ENCODE measurements around the gene GATM.
A peak's percentile ranks its signal among the peaks of the same experiment; 100 is the strongest.
"Not testable (repeated sequence)": the region's sequence is repeated elsewhere in the genome, so short reads cannot be mapped to it uniquely, and the experiment has no call there.

GATM gene

DNA sequence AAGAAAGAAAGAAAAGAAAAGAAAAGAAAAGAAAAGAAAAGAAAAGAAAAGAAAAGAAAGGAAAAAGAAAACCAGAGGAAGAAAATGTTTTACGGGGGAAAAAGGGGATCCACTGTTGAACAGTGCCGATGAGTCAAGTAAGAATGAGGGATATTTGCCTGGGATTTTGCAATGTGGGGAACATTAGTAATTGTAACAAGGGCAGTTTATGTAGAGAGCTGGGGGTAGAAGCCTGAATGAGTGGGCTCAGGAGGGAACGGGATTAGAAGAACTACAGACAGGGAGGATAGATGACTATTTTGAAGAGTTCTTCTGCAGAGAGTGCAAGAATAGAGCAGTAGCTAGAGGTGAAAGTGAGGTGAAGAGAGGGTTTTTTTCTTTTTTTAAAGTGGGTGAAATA is 28.7 kb downstream of the GATM start:
- peak; percentile 21 for DNase-seq

DNA sequence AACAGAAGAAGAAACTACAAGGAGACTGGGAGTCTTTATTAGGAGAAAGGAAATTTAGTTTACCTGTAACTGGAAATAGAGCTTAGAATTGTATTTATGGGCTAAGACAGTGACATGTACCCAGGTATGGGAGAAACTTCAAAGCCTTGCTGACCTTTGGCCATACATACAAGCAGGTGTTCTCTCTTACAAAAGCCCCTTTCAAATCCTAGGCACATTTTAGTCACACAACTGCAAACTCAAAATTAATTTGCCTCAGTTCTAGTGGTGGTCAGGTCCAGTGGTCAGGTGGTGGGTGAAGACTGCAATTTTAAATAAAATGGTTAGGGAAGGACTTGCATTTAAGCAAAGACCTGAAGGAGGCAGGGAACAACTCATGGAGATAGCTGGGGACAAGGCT is 30.4 kb downstream of the GATM start:
- no peak for DNase-seq

DNA sequence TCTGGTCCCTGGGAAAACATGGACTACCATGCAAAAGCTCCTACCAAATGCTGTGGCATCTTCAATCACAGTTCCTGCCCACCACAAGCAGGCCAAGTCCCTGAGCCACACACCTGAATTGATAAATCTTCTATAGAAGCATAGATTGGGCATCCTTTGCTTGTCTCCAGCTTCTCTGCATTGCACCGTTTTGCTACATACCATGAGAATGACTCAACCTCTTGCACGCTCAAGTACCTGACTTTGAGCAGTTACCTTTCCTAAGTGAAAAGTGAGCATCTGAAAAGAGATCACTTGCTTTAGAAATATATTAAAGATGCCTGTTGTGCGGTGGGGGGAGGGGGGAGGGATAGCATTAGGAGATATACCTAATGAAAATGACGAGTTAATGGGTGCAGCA is 31.3 kb downstream of the GATM start:
- no peak for DNase-seq

DNA sequence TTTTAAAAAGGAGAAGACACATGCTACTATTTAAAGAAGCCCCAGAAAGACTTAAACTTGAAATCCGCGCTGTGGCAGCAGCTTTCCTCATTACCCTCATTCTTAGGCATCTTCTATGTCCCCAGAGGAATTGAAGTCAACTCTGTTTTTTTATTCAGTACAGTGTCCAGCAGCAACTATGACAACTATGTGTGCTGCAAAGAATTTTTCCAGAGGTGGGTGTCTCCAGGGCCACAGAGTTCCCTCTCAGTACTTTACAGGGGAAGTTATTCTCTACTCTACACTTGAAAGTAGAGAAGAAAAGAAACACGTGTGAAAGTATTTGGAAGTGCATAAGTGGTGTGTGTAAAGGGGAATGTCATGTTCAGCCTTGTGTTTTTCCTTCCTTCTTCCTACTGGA is 32.0 kb downstream of the GATM start:
- no peak for DNase-seq

DNA sequence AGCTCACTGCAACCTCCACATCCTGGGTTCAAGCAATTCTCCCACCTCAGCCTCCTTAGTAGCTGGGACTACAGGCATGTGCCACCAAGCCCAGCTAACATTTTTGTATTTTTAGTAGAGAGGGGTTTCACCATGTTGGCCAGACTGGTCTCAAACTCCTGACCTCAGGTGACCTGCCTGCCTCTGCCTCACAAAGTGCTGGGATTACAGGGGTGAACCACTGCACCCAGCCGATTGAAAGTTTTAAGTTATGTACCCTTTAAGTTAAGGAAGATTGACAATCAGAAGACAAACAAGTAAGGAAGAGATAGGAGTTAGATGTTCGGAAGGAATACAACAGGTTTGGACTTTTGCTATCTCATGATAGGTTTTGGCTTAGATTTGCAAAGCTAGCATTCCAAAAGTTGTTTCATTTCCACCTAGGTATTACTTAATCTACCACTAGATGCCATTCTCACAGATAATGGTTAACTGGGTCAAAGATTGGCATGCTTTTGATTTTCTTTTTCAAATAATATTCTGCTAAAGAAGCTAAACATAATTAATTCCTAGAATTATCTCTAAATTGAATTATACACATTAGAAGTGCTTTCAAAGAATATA is 35.0 kb downstream of the GATM start:
- no peak for DNase-seq

DNA sequence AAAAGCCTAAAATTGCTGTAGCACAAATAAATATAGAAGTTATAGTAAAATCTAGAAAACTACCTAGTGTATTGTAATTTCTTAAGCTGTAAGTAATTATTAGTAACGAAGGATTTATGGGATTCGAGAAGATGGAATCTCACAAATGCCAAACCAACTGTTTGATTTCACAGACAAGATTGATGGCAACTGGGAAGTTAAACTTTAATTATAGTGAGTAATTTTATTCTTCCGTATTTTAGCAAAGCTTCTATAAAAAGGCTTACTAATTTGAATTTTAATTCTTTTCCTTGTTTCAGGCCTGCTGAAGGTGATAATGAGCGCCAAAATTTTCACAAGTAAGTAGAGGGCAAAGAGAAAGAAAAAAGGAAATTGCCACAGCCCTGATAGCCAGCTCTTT is 36.6 kb downstream of the GATM start:
- no peak for DNase-seq

DNA sequence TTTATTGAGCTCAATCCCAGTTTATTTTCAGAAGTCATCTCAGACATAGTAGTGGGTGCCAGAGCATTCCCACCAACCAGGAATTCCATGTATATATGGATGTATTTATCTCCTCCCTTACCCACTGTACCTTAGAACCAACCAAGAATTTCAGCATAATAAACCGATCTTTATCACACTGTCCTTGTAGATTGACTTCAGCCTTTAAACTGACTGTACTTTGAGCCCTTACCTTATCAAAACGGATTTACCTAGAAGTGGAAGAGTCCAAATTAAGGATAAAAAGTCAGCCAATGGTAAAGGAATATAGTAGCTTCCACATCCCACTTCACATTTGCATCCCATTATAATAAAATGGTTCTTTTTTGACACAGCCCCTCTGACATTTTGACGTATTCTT is 37.9 kb downstream of the GATM start:
- no peak for DNase-seq

DNA sequence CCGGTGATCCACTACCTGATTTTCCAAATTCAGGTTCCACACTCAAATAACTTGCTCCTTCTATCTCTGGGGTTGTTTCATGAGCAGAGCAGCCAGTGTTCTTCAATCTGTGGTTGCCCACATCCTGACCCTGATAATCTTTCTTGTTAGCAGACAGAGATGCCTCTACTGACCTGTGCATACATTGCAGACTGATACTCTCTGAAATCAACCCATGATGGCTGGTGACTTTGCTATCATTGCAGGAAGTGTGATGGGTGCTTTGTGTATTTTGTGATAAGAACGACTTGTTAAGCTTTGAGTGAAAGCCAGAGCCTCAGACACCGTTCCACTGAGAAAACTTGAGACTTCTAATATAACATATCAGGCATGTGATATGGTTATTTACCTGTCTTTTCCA is 39.9 kb downstream of the GATM start:
- no peak for DNase-seq

DNA sequence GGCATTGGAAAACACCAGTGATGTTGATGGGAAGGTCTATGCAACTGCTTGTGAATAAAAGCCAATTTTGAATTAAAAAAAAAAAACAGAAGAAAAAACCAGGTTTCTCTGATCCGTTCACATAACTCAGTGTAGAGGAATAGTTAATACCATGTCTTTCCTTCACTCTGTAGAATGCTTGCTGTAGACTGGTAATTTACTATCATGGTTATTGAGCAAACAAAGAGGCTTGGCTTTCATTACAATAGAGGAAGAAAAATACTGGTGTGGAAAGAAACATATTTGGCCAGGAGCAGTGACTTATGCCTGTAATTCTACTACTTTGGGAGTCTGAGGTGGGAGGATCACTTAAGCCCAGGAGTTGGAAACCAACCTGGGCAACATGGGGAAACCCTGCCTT is 41.1 kb downstream of the GATM start:
- DNase-seq = peak; percentile 21

DNA sequence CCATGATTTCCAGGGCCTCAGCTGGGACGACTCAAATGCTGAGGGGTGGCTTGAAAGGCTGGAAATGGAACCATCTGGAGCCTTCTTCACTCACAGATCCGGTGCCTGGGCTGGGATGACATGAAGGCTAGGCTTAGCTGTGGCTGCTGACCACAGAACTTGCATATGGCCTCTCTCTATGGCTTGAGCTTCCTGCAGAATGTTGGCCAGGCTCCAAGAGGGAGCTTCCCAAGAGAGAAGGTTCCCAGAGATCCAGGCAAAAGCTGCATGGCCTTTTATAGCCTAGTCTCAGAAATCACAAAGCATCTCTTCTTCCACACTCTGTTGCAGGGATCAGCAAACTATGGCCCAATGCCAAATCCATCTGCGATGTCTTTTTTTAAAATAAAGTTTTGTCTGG is 44.8 kb downstream of the GATM start:
- no peak for DNase-seq

DNA sequence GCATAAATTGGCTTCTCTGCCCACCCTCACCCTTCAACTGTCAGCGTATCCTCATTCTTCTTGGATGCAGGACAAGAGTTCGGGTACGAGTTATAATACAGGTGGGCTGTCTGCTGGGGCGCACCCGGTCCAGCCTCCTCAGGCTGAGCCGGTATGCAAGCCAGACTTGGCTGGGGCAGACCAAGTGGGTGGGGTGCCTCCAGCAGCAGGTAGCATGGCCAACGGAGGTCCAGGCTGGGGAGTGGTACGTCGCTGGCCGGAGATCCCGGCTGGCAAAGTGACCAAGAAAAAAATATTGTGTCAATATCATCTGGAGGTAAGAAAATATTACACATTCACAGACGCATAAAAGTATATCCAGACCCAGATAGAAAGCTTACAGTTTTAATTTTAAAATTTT is 45.6 kb downstream of the GATM start:
- no peak for DNase-seq

DNA sequence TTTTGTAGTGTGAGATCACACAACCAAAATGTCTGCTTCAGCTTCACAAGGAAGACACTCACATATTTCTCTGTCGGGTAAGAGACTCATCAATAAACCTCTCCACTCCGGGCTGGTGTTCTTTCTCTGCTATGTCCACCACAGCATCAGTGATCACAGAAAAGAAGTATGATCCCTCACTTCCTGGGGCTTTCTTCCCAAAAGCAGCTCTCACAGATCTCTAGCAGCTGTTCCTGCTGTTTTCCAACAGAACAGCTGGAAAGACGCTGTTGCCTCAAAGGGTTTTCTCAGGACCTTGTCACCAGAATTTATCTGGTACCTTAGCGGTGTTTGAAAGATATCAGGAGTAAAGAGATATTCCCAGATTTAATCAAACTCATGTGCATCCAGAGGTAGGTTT is 46.4 kb downstream of the GATM start:
- no peak for DNase-seq

DNA sequence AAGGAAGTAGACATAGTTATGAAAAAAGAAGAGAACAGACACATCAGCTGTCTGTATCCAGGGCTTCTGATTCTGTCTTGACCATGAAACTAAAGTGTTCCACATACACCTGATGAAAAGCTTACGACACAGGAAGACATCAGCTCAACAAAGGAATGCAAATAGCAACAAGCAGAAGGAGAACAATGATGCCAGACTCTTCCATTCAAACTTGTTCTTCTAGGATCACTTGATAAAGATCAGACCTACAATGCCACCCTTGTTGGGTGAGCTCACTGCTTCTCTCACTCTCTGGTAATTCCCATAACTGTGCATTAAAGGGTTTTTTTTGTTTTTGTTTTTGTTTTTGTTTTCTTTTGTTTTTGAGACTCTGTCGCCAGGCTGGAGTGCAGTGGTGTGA is 49.7 kb downstream of the GATM start:
- DNase-seq = no peak

DNA sequence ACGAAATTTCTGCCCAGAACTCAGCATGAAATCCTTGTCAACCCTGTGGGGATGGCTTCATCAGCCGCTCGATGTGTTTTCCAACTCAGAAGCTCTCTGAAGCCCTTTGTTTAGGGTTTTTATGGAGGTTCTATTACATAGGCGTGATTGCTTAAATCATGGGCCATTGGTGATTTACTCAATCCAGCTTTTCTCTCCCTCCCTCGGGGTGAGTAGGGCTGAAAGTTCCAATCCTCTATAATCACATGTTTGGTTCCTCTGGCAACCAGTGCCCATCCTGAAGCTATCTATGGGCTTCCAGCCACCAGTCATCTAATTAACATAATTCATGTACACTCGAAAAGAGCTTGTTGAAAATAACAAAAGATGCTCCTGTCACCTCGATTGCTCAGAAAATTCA is 51.6 kb downstream of the GATM start:
- DNase-seq = no peak

DNA sequence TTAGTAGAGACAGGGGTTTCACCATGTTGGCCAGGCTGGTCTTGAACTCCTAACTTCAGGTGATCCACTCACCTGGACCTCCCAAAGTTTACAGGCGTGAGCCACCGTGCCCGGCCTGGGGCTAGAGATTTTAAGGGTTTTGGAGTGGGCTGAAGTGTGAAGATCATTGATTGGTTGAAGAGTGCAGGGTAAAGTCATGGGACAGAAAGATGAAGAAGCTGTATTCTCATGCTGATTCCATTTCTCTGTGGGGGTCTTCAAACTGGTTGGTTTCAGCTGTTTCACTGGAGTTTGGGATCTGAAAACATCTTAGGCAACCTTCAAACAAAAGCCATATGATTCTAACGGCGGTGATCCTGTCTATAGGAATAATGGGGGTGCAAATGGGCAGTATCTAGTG is 52.1 kb downstream of the GATM start:
- no peak for DNase-seq

DNA sequence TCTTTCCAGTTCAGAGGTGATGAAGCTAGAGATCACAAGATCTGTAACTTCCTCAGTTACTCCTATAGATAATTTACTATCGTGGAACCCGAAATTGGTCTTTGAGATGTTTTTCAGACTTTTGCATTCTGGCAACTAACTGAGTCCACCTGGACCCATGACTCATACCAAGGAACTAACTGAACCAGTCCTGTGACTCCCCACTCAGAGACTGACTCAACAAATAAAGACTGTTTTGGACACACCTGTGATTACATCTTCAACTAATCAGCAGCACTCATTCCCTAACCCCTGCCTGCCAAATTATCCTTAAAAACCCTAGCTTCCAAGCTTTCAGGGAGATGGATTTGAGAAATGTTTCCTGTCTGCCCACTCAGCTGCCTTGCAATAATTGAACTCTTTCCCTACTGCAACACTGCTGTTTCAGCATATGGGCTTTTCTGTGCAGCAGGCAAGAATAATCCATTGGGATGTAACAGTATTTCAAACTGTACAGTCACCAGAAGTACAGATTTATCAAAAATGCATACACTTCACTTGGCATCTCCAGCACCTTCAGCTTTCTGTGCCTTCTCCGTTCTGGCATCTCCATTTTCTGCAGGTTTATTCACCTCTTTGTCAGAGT is 57.7 kb downstream of the GATM start:
- DNase-seq = no peak

DNA sequence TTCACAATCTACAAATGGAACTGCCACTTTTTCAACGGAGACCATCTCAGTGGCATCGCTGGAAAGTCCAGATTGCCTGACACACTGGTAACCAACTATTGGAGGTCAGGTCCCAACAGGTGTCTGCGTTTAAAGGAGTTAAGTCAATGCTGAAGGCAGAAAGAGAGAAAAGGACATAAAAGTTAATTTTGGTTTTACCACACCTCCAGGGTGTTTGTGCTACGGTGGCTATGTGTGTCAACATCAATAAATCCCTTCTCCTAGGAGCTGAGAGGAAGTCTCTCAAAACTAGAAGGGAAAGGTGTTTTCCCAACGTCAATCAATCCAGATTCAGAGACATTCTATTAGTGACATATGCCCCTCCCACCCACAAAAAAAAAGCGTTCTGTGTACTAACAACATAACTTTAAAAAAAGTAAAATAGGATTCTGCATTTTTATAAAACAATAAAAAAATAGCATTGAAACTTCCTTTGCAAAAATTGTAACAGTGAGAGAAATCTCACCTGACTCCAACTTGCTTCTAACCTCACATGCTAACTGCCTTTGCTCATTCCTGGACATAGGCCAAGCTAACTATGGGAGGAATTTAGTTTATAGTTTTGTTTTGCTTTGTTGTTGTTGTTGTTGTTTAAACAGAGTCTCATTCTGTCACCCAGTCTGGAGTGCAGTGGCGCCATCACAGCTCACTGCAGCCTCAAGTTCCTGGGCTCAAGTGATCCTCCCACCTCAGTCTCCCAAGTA is 58.7 kb downstream of the GATM start:
- DNase-seq = no peak

DNA sequence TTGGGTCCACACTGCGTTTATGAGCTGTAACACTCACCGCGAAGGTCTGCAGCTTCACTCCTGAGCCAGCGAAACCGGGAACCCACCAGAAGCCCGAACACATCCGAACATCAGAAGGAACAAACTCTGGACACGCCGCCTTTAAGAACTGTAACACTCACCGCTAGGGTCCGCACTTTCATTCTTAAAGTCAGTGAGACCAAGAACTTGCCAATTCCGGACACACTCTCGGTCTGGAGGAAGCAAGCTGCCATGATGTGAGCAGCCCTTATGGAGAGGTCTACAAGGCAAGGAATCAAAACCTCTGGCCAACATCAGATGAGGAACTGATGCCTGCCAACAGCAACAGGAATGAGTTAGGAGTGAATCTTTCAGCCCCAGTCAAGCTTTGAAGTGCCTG is 63.4 kb downstream of the GATM start:
- peak; percentile 11 for DNase-seq

DNA sequence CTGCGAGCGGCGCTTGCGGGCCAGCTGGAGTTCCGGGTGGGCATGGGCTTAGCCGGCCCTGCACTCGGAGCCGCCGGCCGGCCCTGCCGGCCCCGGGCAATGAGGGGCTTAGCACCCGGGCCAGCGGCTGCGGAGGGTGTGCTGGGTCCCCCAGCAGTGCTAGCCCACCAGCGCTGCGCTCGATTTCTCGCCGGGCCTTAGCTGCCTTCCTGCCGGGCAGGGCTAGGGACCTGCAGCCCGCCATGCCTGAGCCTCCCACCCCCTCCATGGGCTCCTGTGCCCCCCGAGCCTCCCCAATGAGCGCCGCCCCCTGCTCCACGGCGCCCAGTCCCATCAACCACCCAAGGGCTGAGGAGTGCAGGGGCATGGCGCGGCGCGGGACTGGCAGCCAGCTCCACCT is 64.2 kb downstream of the GATM start:
- not testable (repeated sequence) for DNase-seq

Measured in inflammatory macrophage treated with lipopolysaccharide for 4 hours (primary cell).